ENCODE data around the gene ACSF3.

GRCh38 chr16:89089120-89089519, 4.5 kb upstream of the ACSF3 start:
- no peak for TF ChIP-seq TOX (CRISPR knock-in tag; IDR thresholded peaks at IDR 0.05; ENCODE audit: borderline replicate concordance)
- TF ChIP-seq ARNTL (CRISPR knock-in tag; IDR thresholded peaks at IDR 0.05; ENCODE audit: borderline replicate concordance, low read depth) = no peak
- TF ChIP-seq ZNF8 (CRISPR knock-in tag; IDR thresholded peaks at IDR 0.05) = no peak
- no peak for TF ChIP-seq PATZ1 (CRISPR knock-in tag; IDR thresholded peaks at IDR 0.05; ENCODE audit: borderline replicate concordance)

Measured in SK-N-SH treated with all-trans-retinoic acid at 6 μM for 48 hours (cell line).